Transverse colon (tissue), 4 donors: ENCODE results near the gene COX6A2. TPM values are rescaled to one million over a fixed set of nuclear protein-coding genes. Genes with fewer than 3 reads are reported as not detected.
A peak's percentile ranks its signal among the peaks of the same experiment; 100 is the strongest.
"Not testable (repeated sequence)": the region's sequence is repeated elsewhere in the genome, so short reads cannot be mapped to it uniquely, and the experiment has no call there.

Experiments used
- DNase-seq: peaks from one replicate; pipeline ENCODE4 v3.0.0-alpha.2; 2019
- H3K27ac ChIP-seq, 4 donors: fragments of 200-600 bp; sonication (generic); 2 replicates each; pipeline ENCODE4 v1.5.1; 2016 to 2018; ENCODE audit warnings: inconsistent platforms in 4 of 4
- H3K27me3 ChIP-seq: fragments of 200-600 bp; sonication (generic); 2 replicates; pipeline ENCODE4 v1.5.1; 2017; ENCODE audit warnings: inconsistent platforms
- H3K36me3 ChIP-seq, 4 donors: fragments of 200-600 bp; sonication (generic); 2 replicates each; pipeline ENCODE4 v1.5.1; 2017 to 2019; ENCODE audit warnings: inconsistent platforms in 4 of 4
- H3K4me1 ChIP-seq, 4 donors: fragments of 200-600 bp; sonication (generic); 2 replicates each; pipeline ENCODE4 v1.5.1; 2017 to 2020; ENCODE audit warnings: inconsistent platforms in 4 of 4
- H3K4me3 ChIP-seq, 4 donors: fragments of 200-600 bp; sonication (generic); 1 replicate in 1 of 4; 2 replicates in 3 of 4; pipeline versions ENCODE4 v1.5.1 to v1.6.1; 2017 to 2019; ENCODE audit warnings: inconsistent platforms in 4 of 4
- H3K9me3 ChIP-seq, 2 donors: fragments of 200-600 bp; sonication (generic); 2 replicates each; pipeline ENCODE4 v1.5.1; 2017 to 2019; ENCODE audit warnings: inconsistent platforms in 2 of 2
- CTCF ChIP-seq, 5 experiments: fragments of 200-600 bp in 3 of 5; fragments of 450-650 bp in 2 of 5; sonication (generic) in 3 of 5; IDR thresholded peaks; 1 replicate in 2 of 5; 2 replicates in 3 of 5; pipeline ENCODE4 v1.5.1; 2016 to 2017; ENCODE audit warnings: antibody characterized with exemption in 5 of 5, inconsistent platforms in 3 of 5, mild to moderate bottlenecking in 2 of 5, moderate library complexity in 1 of 5
- EP300 ChIP-seq: sonication (generic); formaldehyde crosslinking; IDR thresholded peaks from one replicate; pipeline ENCODE4 v1.6.1; 2017; ENCODE audit warnings: antibody characterized with exemption, low read depth
- POLR2A ChIP-seq: fragments of 450-650 bp; IDR thresholded peaks from one replicate; pipeline ENCODE4 v1.6.1; 2016; ENCODE audit warnings: antibody characterized with exemption, mild to moderate bottlenecking, moderate library complexity
- POLR2AphosphoS5 ChIP-seq, 3 donors: sonication (generic); formaldehyde crosslinking; IDR thresholded peaks; one replicate each; pipeline ENCODE4 v1.6.1; 2016; ENCODE audit warnings: antibody characterized with exemption in 3 of 3
- whole genome bisulfite sequencing, 2 donors: methylation state at CpG; one replicate each; pipeline ENCODE4 v1.1.5; 2018; ENCODE audit warnings: low coverage in 1 of 2; 5-methylcytosine and 5-hydroxymethylcytosine counted together
- in situ Hi-C, 4 donors: fragments of 200-750 bp; cut with MboI; loops; one replicate each; pipeline versions ENCODE4 v1.15.0 to v1.15.1; 2017; ENCODE audit warnings: low sequenced_read_pairs in 3 of 4, low pct_ligation_motif_present in 1 of 4, low pct_unique_long_range_greater_than_20kb in 1 of 4
- intact Hi-C: fragments of 100-400 bp; cut with DNase I; formaldehyde crosslinking; loops from one replicate; pipeline ENCODE4 v1.15.1; 2023; ENCODE audit warnings: low total_unique reads
- total RNA-seq, 4 donors: library from RNA; depleted of rRNA; stranded (reverse); fragments of >200 nt; gene quantifications; one replicate each; pipeline ENCODE4 v1.1.0, GENCODE V29; 2016

COX6A2 gene
- total RNA-seq, 4 donors from 2014 or later: not detected

DNA sequence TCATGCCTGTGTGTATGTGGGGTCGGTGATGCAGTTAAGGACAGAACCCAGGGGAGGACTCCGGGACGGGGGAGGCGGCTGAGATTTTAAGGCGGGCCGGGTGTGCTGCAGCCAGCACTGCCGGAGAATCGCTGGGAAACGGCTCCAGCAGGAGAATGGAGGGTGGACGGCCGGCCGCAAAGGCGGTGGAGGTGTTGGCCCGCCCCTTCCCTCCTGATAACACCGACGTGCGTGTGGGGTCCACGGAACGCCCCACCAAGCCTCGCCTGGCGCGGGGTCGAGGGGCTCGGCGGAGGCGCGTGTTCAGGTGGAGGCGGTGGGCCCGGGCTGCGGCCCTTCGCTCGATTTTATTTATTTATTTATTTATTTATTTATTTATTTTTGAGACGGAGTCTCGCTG, 13.8 kb upstream of the COX6A2 start:
- H3K27ac ChIP-seq: peak overlapping the region in 3 of 4 donors; percentile 83 to 93 (median 88)
- peaks cover 0 to 11% (median 4%) of the 10 kb centered on the region in 4 donors for H3K4me1 ChIP-seq
- H3K9me3 ChIP-seq: no peaks in the 10 kb centered on the region
- H3K36me3 ChIP-seq: no peaks in the 10 kb centered on the region
- TF ChIP-seq POLR2AphosphoS5 (IDR thresholded peaks at IDR 0.05) (no peak), CTCF (IDR thresholded peaks at IDR 0.05) (no peak), EP300 (no peak), POLR2A (no peak)
- in situ Hi-C loops: loop anchor here (10.0 to 25.0 kb wide), 4 partner anchors 247 to 455 kb away; partner anchors contain the start of genes HSD3B7 (in 2 of the 4) and FUS (in 1 of the 4)
- intact Hi-C loops: loop anchor here (10.0 kb wide), 1 partner anchor 257 kb away; the partner anchor contains the start of gene FUS
- peak overlapping the region in 3 of 4 donors; percentile 50 to 65 (median 59) for H3K4me3 ChIP-seq
- DNase-seq: no peak
- H3K27me3 ChIP-seq: no peaks in the 10 kb centered on the region
- WGBS, 2 donors: 86% methylated on average over 34 of the region's 34 CpGs; no CpG with 5 or more reads in 1 of the 2 donors

GRCh38 chr16:31440516-31441184, 12.5 kb upstream of the COX6A2 start:
- Histone ChIP-seq H3K36me3 (no peaks in the 10 kb centered on the region), H3K4me1 (peaks cover 0 to 11% (median 4%) of the 10 kb centered on the region in 4 donors), H3K27ac (no peak overlapping the region), H3K27me3 (no peaks in the 10 kb centered on the region), H3K9me3 (no peaks in the 10 kb centered on the region), H3K4me3 (no peak overlapping the region)
- intact Hi-C loops: loop anchor here (10.0 kb wide), 1 partner anchor 256 kb away; the partner anchor contains the start of gene FUS
- no peak for DNase-seq
- TF ChIP-seq POLR2AphosphoS5 (IDR thresholded peaks at IDR 0.05): no peak
- no peak for TF ChIP-seq CTCF (IDR thresholded peaks at IDR 0.05)
- TF ChIP-seq EP300: no peak
- no peak for TF ChIP-seq POLR2A
- in situ Hi-C loops: loop anchor here (10.0 to 25.0 kb wide), 4 partner anchors 246 to 453 kb away; partner anchors contain the start of genes HSD3B7 (in 2 of the 4) and FUS (in 1 of the 4)
- WGBS, 2 donors: 71 to 79% methylated on average over 4 of the region's 4 CpGs

DNA sequence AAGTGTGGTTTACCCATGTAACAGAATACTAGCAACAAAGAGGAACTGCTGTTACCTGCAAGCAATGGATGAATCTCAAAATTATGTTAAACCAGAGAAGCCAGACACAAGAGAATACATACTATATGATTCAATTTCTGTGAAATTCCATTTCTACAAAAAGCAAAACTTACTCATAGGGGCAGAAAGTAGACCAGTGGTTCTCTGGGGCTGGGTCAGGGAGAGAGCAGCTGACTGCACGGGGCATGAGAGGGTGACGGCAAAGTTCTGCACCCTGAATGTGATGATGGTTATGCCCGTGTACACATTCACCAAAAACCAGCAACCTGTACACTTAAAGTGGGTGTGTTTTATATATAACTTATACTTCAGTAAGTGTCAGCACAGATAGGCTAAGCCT, 11.4 kb upstream of the COX6A2 start:
- 67 to 85% methylated on average over 3 of the region's 3 CpGs for WGBS, 2 donors
- Histone ChIP-seq H3K4me3 (no peak overlapping the region), H3K4me1 (peaks cover 0 to 11% (median 4%) of the 10 kb centered on the region in 4 donors), H3K27ac (no peak overlapping the region), H3K36me3 (no peaks in the 10 kb centered on the region), H3K27me3 (no peaks in the 10 kb centered on the region), H3K9me3 (no peaks in the 10 kb centered on the region)
- in situ Hi-C loops: loop anchor here in 2 of 4 donors (25.0 kb wide), 2 partner anchors 252 to 452 kb away; partner anchors contain the start of genes HSD3B7 (in 2 of the 2) and FUS (in 1 of the 2)
- no peak for DNase-seq
- TF ChIP-seq POLR2AphosphoS5 (IDR thresholded peaks at IDR 0.05) (no peak), CTCF (IDR thresholded peaks at IDR 0.05) (no peak), EP300 (no peak), POLR2A (no peak)
- intact Hi-C loops: no loop called here

- H3K27ac ChIP-seq, intact Hi-C loops, H3K36me3 ChIP-seq, H3K9me3 ChIP-seq, H3K27me3 ChIP-seq, DNase-seq, H3K4me3 ChIP-seq: not testable (repeated sequence)
- in situ Hi-C loops: loop anchor here in 2 of 4 donors (25.0 kb wide), 2 partner anchors 252 to 452 kb away; partner anchors contain the start of genes HSD3B7 (in 2 of the 2) and FUS (in 1 of the 2)
- H3K4me1 ChIP-seq: peaks cover 0 to 11% (median 4%) of the 10 kb centered on the region in 4 donors
- WGBS, 2 donors: 45 to 65% methylated on average over 3 to 4 of the region's 4 CpGs
These were observed 10.9 kb upstream of the COX6A2 start for GRCh38 chr16:31439023-31439422.
